ENCODE results near the gene CDK6.

The CDK6 gene

GRCh38 chr7:92831716-92832533 lies 4.4 kb downstream of the CDK6 start:
- Histone ChIP-seq H3K4me1 (ENCODE audit: insufficient read depth, low read length) (peaks cover 34% of the 10 kb centered on the region), H2AFZ (ENCODE audit: low read depth, low read length) (no peak overlapping the region), H3K9me3 (ENCODE audit: low read length) (no peaks in the 10 kb centered on the region), H3K36me3 (ENCODE audit: insufficient read depth, low read length) (no peaks in the 10 kb centered on the region), H3K4me3 (ENCODE audit: low read length) (peak overlapping the region; percentile 85), H3K27me3 (ENCODE audit: insufficient read depth, low read length) (no peaks in the 10 kb centered on the region)

GRCh38 chr7:92830532-92831110 lies 5.8 kb downstream of the CDK6 start:
- H3K9me3 ChIP-seq (ENCODE audit: low read length): no peaks in the 10 kb centered on the region
- peaks cover 4% of the 10 kb centered on the region for H3K36me3 ChIP-seq (ENCODE audit: insufficient read depth, low read length)
- H3K4me3 ChIP-seq (ENCODE audit: low read length): no peak overlapping the region
- H2AFZ ChIP-seq (ENCODE audit: low read depth, low read length): no peak overlapping the region
- H3K4me1 ChIP-seq (ENCODE audit: insufficient read depth, low read length): peaks cover 29% of the 10 kb centered on the region
- no peaks in the 10 kb centered on the region for H3K27me3 ChIP-seq (ENCODE audit: insufficient read depth, low read length)

- H3K4me1 ChIP-seq (ENCODE audit: insufficient read depth, low read length): peaks cover 28% of the 10 kb centered on the region
- H3K27me3 ChIP-seq (ENCODE audit: insufficient read depth, low read length): no peaks in the 10 kb centered on the region
- no peaks in the 10 kb centered on the region for H3K9me3 ChIP-seq (ENCODE audit: low read length)
- H2AFZ ChIP-seq (ENCODE audit: low read depth, low read length): no peak overlapping the region
- H3K36me3 ChIP-seq (ENCODE audit: insufficient read depth, low read length): peaks cover 4% of the 10 kb centered on the region
- no peak overlapping the region for H3K4me3 ChIP-seq (ENCODE audit: low read length)
These were observed 6.3 kb downstream of the CDK6 start for GRCh38 chr7:92830027-92830426.

- Histone ChIP-seq H3K4me3 (ENCODE audit: low read length) (no peak overlapping the region), H3K36me3 (ENCODE audit: insufficient read depth, low read length) (peaks cover 4% of the 10 kb centered on the region), H3K9me3 (ENCODE audit: low read length) (no peaks in the 10 kb centered on the region), H2AFZ (ENCODE audit: low read depth, low read length) (no peak overlapping the region), H3K27me3 (ENCODE audit: insufficient read depth, low read length) (no peaks in the 10 kb centered on the region), H3K4me1 (ENCODE audit: insufficient read depth, low read length) (peaks cover 20% of the 10 kb centered on the region)
These were observed 8.8 kb downstream of the CDK6 start for GRCh38 chr7:92827464-92828120.

GRCh38 chr7:92826258-92826938 lies 10.0 kb downstream of the CDK6 start:
- Histone ChIP-seq H3K4me3 (ENCODE audit: low read length) (no peak overlapping the region), H3K36me3 (ENCODE audit: insufficient read depth, low read length) (peaks cover 4% of the 10 kb centered on the region), H3K4me1 (ENCODE audit: insufficient read depth, low read length) (peaks cover 8% of the 10 kb centered on the region), H3K9me3 (ENCODE audit: low read length) (no peaks in the 10 kb centered on the region), H2AFZ (ENCODE audit: low read depth, low read length) (no peak overlapping the region), H3K27me3 (ENCODE audit: insufficient read depth, low read length) (no peaks in the 10 kb centered on the region)

- H3K4me3 ChIP-seq (ENCODE audit: low read length): no peak overlapping the region
- H3K27me3 ChIP-seq (ENCODE audit: insufficient read depth, low read length): no peaks in the 10 kb centered on the region
- no peak overlapping the region for H2AFZ ChIP-seq (ENCODE audit: low read depth, low read length)
- H3K36me3 ChIP-seq (ENCODE audit: insufficient read depth, low read length): peaks cover 4% of the 10 kb centered on the region
- no peaks in the 10 kb centered on the region for H3K9me3 ChIP-seq (ENCODE audit: low read length)
- H3K4me1 ChIP-seq (ENCODE audit: insufficient read depth, low read length): no peaks in the 10 kb centered on the region
These were observed 11.4 kb downstream of the CDK6 start for GRCh38 chr7:92824901-92825480.

- H3K4me1 ChIP-seq (ENCODE audit: insufficient read depth, low read length): no peaks in the 10 kb centered on the region
- no peak overlapping the region for H2AFZ ChIP-seq (ENCODE audit: low read depth, low read length)
- H3K27me3 ChIP-seq (ENCODE audit: insufficient read depth, low read length): no peaks in the 10 kb centered on the region
- no peaks in the 10 kb centered on the region for H3K9me3 ChIP-seq (ENCODE audit: low read length)
- peaks cover 4% of the 10 kb centered on the region for H3K36me3 ChIP-seq (ENCODE audit: insufficient read depth, low read length)
- H3K4me3 ChIP-seq (ENCODE audit: low read length): no peak overlapping the region
These were observed 11.9 kb downstream of the CDK6 start for GRCh38 chr7:92824450-92824849.

GRCh38 chr7:92823042-92823441 lies 13.3 kb downstream of the CDK6 start:
- Histone ChIP-seq H3K4me3 (ENCODE audit: low read length) (no peak overlapping the region), H3K9me3 (ENCODE audit: low read length) (no peaks in the 10 kb centered on the region), H3K4me1 (ENCODE audit: insufficient read depth, low read length) (no peaks in the 10 kb centered on the region), H2AFZ (ENCODE audit: low read depth, low read length) (no peak overlapping the region), H3K36me3 (ENCODE audit: insufficient read depth, low read length) (peaks cover 4% of the 10 kb centered on the region), H3K27me3 (ENCODE audit: insufficient read depth, low read length) (no peaks in the 10 kb centered on the region)

- Histone ChIP-seq H3K4me1 (ENCODE audit: insufficient read depth, low read length) (no peaks in the 10 kb centered on the region), H3K27me3 (ENCODE audit: insufficient read depth, low read length) (no peaks in the 10 kb centered on the region), H2AFZ (ENCODE audit: low read depth, low read length) (no peak overlapping the region), H3K4me3 (ENCODE audit: low read length) (no peak overlapping the region), H3K9me3 (ENCODE audit: low read length) (peaks cover 2% of the 10 kb centered on the region), H3K36me3 (ENCODE audit: insufficient read depth, low read length) (no peaks in the 10 kb centered on the region)
These were observed 16.2 kb downstream of the CDK6 start for GRCh38 chr7:92820191-92820590.

- no peak overlapping the region for H2AFZ ChIP-seq (ENCODE audit: low read depth, low read length)
- no peaks in the 10 kb centered on the region for H3K4me1 ChIP-seq (ENCODE audit: insufficient read depth, low read length)
- no peak overlapping the region for H3K4me3 ChIP-seq (ENCODE audit: low read length)
- no peaks in the 10 kb centered on the region for H3K36me3 ChIP-seq (ENCODE audit: insufficient read depth, low read length)
- peaks cover 2% of the 10 kb centered on the region for H3K9me3 ChIP-seq (ENCODE audit: low read length)
- H3K27me3 ChIP-seq (ENCODE audit: insufficient read depth, low read length): no peaks in the 10 kb centered on the region
These were observed 19.0 kb downstream of the CDK6 start for GRCh38 chr7:92817398-92817797.

- H3K4me3 ChIP-seq (ENCODE audit: low read length): no peak overlapping the region
- H3K36me3 ChIP-seq (ENCODE audit: insufficient read depth, low read length): no peaks in the 10 kb centered on the region
- H3K4me1 ChIP-seq (ENCODE audit: insufficient read depth, low read length): no peaks in the 10 kb centered on the region
- H2AFZ ChIP-seq (ENCODE audit: low read depth, low read length): no peak overlapping the region
- H3K9me3 ChIP-seq (ENCODE audit: low read length): peaks cover 2% of the 10 kb centered on the region
- H3K27me3 ChIP-seq (ENCODE audit: insufficient read depth, low read length): no peaks in the 10 kb centered on the region
These were observed 21.0 kb downstream of the CDK6 start for GRCh38 chr7:92815412-92815811.

GRCh38 chr7:92813390-92814024 lies 22.9 kb downstream of the CDK6 start:
- H3K9me3 ChIP-seq (ENCODE audit: low read length): peaks cover 2% of the 10 kb centered on the region
- H2AFZ ChIP-seq (ENCODE audit: low read depth, low read length): no peak overlapping the region
- H3K27me3 ChIP-seq (ENCODE audit: insufficient read depth, low read length): no peaks in the 10 kb centered on the region
- H3K36me3 ChIP-seq (ENCODE audit: insufficient read depth, low read length): no peaks in the 10 kb centered on the region
- H3K4me1 ChIP-seq (ENCODE audit: insufficient read depth, low read length): peaks cover 2% of the 10 kb centered on the region
- H3K4me3 ChIP-seq (ENCODE audit: low read length): no peak overlapping the region
